Mesendoderm (in vitro differentiated cells): Measurements from ENCODE around the gene PLCB4.

Experiments used
- DNase-seq: peaks from one replicate; pipeline ENCODE4 v3.0.0; 2013
- H2AK5ac ChIP-seq: 2 replicates; pipeline ENCODE4 v1.6.1; 2013; ENCODE audit warnings: low read length, inconsistent platforms
- H2BK120ac ChIP-seq: 2 replicates; pipeline ENCODE4 v1.6.1; 2013; ENCODE audit warnings: low read depth, mild to moderate bottlenecking, low read length, moderate library complexity, mixed read lengths
- H2BK15ac ChIP-seq: replicated peaks from 2 replicates; pipeline ENCODE4 v1.6.1; 2013; ENCODE audit warnings: low read depth, mild to moderate bottlenecking, moderate library complexity
- H2BK5ac ChIP-seq: 2 replicates; pipeline ENCODE4 v1.6.1; 2013; ENCODE audit warnings: low read length, inconsistent platforms
- H3K18ac ChIP-seq: 2 replicates; pipeline ENCODE4 v1.6.1; 2013; ENCODE audit warnings: mild to moderate bottlenecking, low read length, mixed read lengths
- H3K23ac ChIP-seq: one replicate; pipeline ENCODE4 v1.6.1; 2013; ENCODE audit warnings: low read length
- H3K27ac ChIP-seq: 2 replicates; pipeline ENCODE4 v1.5.1; 2013; ENCODE audit warnings: low read depth, mild to moderate bottlenecking, inconsistent platforms, low read length, moderate library complexity
- H3K27me3 ChIP-seq: 2 replicates; pipeline ENCODE4 v1.6.1; 2013; ENCODE audit warnings: low read length, control low read depth, mild to moderate bottlenecking, inconsistent platforms; ENCODE audit not compliant: insufficient read depth, poor library complexity
- H3K36me3 ChIP-seq: 2 replicates; pipeline ENCODE4 v1.6.1; 2013; ENCODE audit warnings: low read length, inconsistent platforms; ENCODE audit not compliant: control insufficient read depth, insufficient read depth
- H3K4ac ChIP-seq: one replicate; pipeline ENCODE4 v1.6.1; 2013; ENCODE audit warnings: low read depth, mild to moderate bottlenecking, low read length, moderate library complexity
- H3K4me1 ChIP-seq: 2 replicates; pipeline ENCODE4 v1.6.1; 2013; ENCODE audit warnings: low read depth, low read length, inconsistent platforms; ENCODE audit not compliant: control insufficient read depth
- H3K4me2 ChIP-seq: 2 replicates; pipeline ENCODE4 v1.6.1; 2013; ENCODE audit warnings: low read length
- H3K4me3 ChIP-seq: 2 replicates; pipeline ENCODE4 v1.5.1; 2013; ENCODE audit warnings: mild to moderate bottlenecking, low read length
- H3K56ac ChIP-seq: one replicate; pipeline ENCODE4 v1.6.1; 2013; ENCODE audit warnings: low read length
- H3K79me1 ChIP-seq: 2 replicates; pipeline ENCODE4 v1.6.1; 2013; ENCODE audit warnings: low read length, inconsistent platforms
- H3K79me2 ChIP-seq: 2 replicates; pipeline ENCODE4 v1.6.1; 2013; ENCODE audit warnings: mild to moderate bottlenecking, low read length; ENCODE audit not compliant: control insufficient read depth, insufficient read depth
- H3K9ac ChIP-seq: 2 replicates; pipeline ENCODE4 v1.6.1; 2013; ENCODE audit warnings: low read length, inconsistent platforms
- H4K5ac ChIP-seq: one replicate; pipeline ENCODE4 v1.6.1; 2013; ENCODE audit warnings: low read length
- H4K8ac ChIP-seq: one replicate; pipeline ENCODE4 v1.6.1; 2013; ENCODE audit warnings: low read depth, mild to moderate bottlenecking, control low read depth, low read length, moderate library complexity
- WGBS: extraction: QIAGEN DNeasy Blood & Tissue Kit; methylation state at CpG from one replicate; pipeline ENCODE4 v1.1.7; 2013; ENCODE audit warnings: low lambda C conversion rate, missing lambda C conversion rate; ENCODE audit not compliant: insufficient coverage; ENCODE audit errors: extremely low coverage; 5-methylcytosine and 5-hydroxymethylcytosine counted together

Gene PLCB4

GRCh38 chr20:9476637-9477036 lies 407.8 kb downstream of the PLCB4 start:
- WGBS = no CpG with 5 or more reads among the region's 7 CpGs
- DNase-seq = no peak
- no peak overlapping the region for H3K4ac ChIP-seq
- no peak overlapping the region for H3K56ac ChIP-seq
- H4K8ac ChIP-seq = no peak overlapping the region
- no peak overlapping the region for H3K9ac ChIP-seq
- H3K79me1 ChIP-seq = no peaks in the 10 kb centered on the region
- no peak overlapping the region for H3K23ac ChIP-seq
- H3K27me3 ChIP-seq = no peaks in the 10 kb centered on the region
- no peak overlapping the region for H3K4me2 ChIP-seq
- H4K5ac ChIP-seq = no peak overlapping the region
- H3K79me2 ChIP-seq = no peaks in the 10 kb centered on the region
- H2BK5ac ChIP-seq = no peak overlapping the region
- no peak overlapping the region for H2BK120ac ChIP-seq
- H3K4me3 ChIP-seq = no peak overlapping the region
- no peak overlapping the region for H2AK5ac ChIP-seq
- H3K18ac ChIP-seq = no peak overlapping the region
- no peak overlapping the region for H2BK15ac ChIP-seq
- no peaks in the 10 kb centered on the region for H3K4me1 ChIP-seq
- no peaks in the 10 kb centered on the region for H3K36me3 ChIP-seq
- no peak overlapping the region for H3K27ac ChIP-seq

- no peaks in the 10 kb centered on the region for H3K27me3 ChIP-seq
- no peak overlapping the region for H3K4ac ChIP-seq
- H3K9ac ChIP-seq = no peak overlapping the region
- no peak overlapping the region for H3K18ac ChIP-seq
- no peak overlapping the region for H3K23ac ChIP-seq
- H2BK5ac ChIP-seq = no peak overlapping the region
- H3K56ac ChIP-seq = no peak overlapping the region
- no peaks in the 10 kb centered on the region for H3K36me3 ChIP-seq
- no peak overlapping the region for H3K4me3 ChIP-seq
- H2AK5ac ChIP-seq = no peak overlapping the region
- H3K4me2 ChIP-seq = no peak overlapping the region
- no peak overlapping the region for H2BK15ac ChIP-seq
- H3K27ac ChIP-seq = no peak overlapping the region
- no CpG with 5 or more reads among the region's 4 CpGs for WGBS
- no peak overlapping the region for H4K5ac ChIP-seq
- DNase-seq = no peak
- no peak overlapping the region for H4K8ac ChIP-seq
- no peaks in the 10 kb centered on the region for H3K79me2 ChIP-seq
- H2BK120ac ChIP-seq = no peak overlapping the region
- no peaks in the 10 kb centered on the region for H3K79me1 ChIP-seq
- H3K4me1 ChIP-seq = no peaks in the 10 kb centered on the region
Measured at GRCh38 chr20:9478771-9479170, 409.9 kb downstream of the PLCB4 start.

GRCh38 chr20:9480066-9480465 lies 411.2 kb downstream of the PLCB4 start:
- H3K4me3 ChIP-seq = no peak overlapping the region
- no peaks in the 10 kb centered on the region for H3K27me3 ChIP-seq
- H3K23ac ChIP-seq = no peak overlapping the region
- H3K9ac ChIP-seq = no peak overlapping the region
- no peak overlapping the region for H2BK5ac ChIP-seq
- H3K56ac ChIP-seq = no peak overlapping the region
- H3K4me2 ChIP-seq = no peak overlapping the region
- H3K18ac ChIP-seq = no peak overlapping the region
- WGBS = no CpG with 5 or more reads among the region's 4 CpGs
- no peak for DNase-seq
- H2BK120ac ChIP-seq = no peak overlapping the region
- no peak overlapping the region for H4K5ac ChIP-seq
- no peaks in the 10 kb centered on the region for H3K4me1 ChIP-seq
- no peak overlapping the region for H3K27ac ChIP-seq
- H3K4ac ChIP-seq = no peak overlapping the region
- H2BK15ac ChIP-seq = no peak overlapping the region
- H4K8ac ChIP-seq = no peak overlapping the region
- no peak overlapping the region for H2AK5ac ChIP-seq
- H3K79me1 ChIP-seq = no peaks in the 10 kb centered on the region
- H3K36me3 ChIP-seq = no peaks in the 10 kb centered on the region
- no peaks in the 10 kb centered on the region for H3K79me2 ChIP-seq

GRCh38 chr20:9482180-9482579 lies 413.3 kb downstream of the PLCB4 start:
- no peaks in the 10 kb centered on the region for H3K79me1 ChIP-seq

GRCh38 chr20:9483131-9483530 lies 414.2 kb downstream of the PLCB4 start:
- no peaks in the 10 kb centered on the region for H3K79me1 ChIP-seq
- no peak for DNase-seq
- H3K56ac ChIP-seq = no peak overlapping the region
- H4K5ac ChIP-seq = no peak overlapping the region
- no CpG with 5 or more reads among the region's 2 CpGs for WGBS
- no peaks in the 10 kb centered on the region for H3K79me2 ChIP-seq
- H2BK15ac ChIP-seq = no peak overlapping the region
- H3K9ac ChIP-seq = no peak overlapping the region
- H4K8ac ChIP-seq = no peak overlapping the region
- no peak overlapping the region for H2BK5ac ChIP-seq
- H3K27me3 ChIP-seq = no peaks in the 10 kb centered on the region
- no peak overlapping the region for H3K4me3 ChIP-seq
- no peak overlapping the region for H2BK120ac ChIP-seq
- no peak overlapping the region for H3K18ac ChIP-seq
- H3K27ac ChIP-seq = no peak overlapping the region
- no peaks in the 10 kb centered on the region for H3K36me3 ChIP-seq
- H3K4ac ChIP-seq = no peak overlapping the region
- no peak overlapping the region for H3K4me2 ChIP-seq
- no peaks in the 10 kb centered on the region for H3K4me1 ChIP-seq
- no peak overlapping the region for H2AK5ac ChIP-seq
- no peak overlapping the region for H3K23ac ChIP-seq

More at GRCh38 chr20:9482180-9482579, 413.3 kb downstream of the PLCB4 start:
- Histone ChIP-seq H3K4ac (no peak overlapping the region), H2AK5ac (no peak overlapping the region), H3K18ac (no peak overlapping the region), H3K4me1 (no peaks in the 10 kb centered on the region), H3K4me3 (no peak overlapping the region), H4K8ac (no peak overlapping the region), H3K79me2 (no peaks in the 10 kb centered on the region), H3K56ac (no peak overlapping the region), H4K5ac (no peak overlapping the region), H3K27ac (no peak overlapping the region), H2BK15ac (no peak overlapping the region), H3K23ac (no peak overlapping the region), H3K9ac (no peak overlapping the region), H3K36me3 (no peaks in the 10 kb centered on the region), H3K4me2 (no peak overlapping the region), H2BK5ac (no peak overlapping the region), H3K27me3 (no peaks in the 10 kb centered on the region), H2BK120ac (no peak overlapping the region)
- DNase-seq = no peak
- no CpG with 5 or more reads among the region's 3 CpGs for WGBS

- WGBS = no CpG with 5 or more reads among the region's 9 CpGs
- Histone ChIP-seq H3K9ac (no peak overlapping the region), H3K27ac (no peak overlapping the region), H3K4me2 (no peak overlapping the region), H4K5ac (no peak overlapping the region), H4K8ac (no peak overlapping the region), H3K4me3 (no peak overlapping the region), H3K18ac (no peak overlapping the region), H2AK5ac (no peak overlapping the region), H3K79me2 (no peaks in the 10 kb centered on the region), H3K27me3 (no peaks in the 10 kb centered on the region), H3K36me3 (no peaks in the 10 kb centered on the region), H3K4me1 (no peaks in the 10 kb centered on the region), H2BK5ac (no peak overlapping the region), H3K79me1 (no peaks in the 10 kb centered on the region), H3K56ac (no peak overlapping the region), H3K23ac (no peak overlapping the region), H2BK15ac (no peak overlapping the region), H3K4ac (no peak overlapping the region), H2BK120ac (no peak overlapping the region)
- DNase-seq = peak; percentile 39
Measured at GRCh38 chr20:9485614-9486340, 416.9 kb downstream of the PLCB4 start.
